GM12872 (cell line): ENCODE measurements around the gene FOXF1.

Experiments used
- CTCF ChIP-seq: IDR thresholded peaks from 3 replicates; pipeline ENCODE4 v1.5.1; 2011; ENCODE audit warnings: low read depth, mild to moderate bottlenecking, low read length, moderate library complexity; ENCODE audit not compliant: insufficient read depth

The FOXF1 gene

GRCh38 chr16:86507173-86508027 lies 2.9 kb upstream of the FOXF1 start:
- no peak for TF ChIP-seq CTCF

DNA sequence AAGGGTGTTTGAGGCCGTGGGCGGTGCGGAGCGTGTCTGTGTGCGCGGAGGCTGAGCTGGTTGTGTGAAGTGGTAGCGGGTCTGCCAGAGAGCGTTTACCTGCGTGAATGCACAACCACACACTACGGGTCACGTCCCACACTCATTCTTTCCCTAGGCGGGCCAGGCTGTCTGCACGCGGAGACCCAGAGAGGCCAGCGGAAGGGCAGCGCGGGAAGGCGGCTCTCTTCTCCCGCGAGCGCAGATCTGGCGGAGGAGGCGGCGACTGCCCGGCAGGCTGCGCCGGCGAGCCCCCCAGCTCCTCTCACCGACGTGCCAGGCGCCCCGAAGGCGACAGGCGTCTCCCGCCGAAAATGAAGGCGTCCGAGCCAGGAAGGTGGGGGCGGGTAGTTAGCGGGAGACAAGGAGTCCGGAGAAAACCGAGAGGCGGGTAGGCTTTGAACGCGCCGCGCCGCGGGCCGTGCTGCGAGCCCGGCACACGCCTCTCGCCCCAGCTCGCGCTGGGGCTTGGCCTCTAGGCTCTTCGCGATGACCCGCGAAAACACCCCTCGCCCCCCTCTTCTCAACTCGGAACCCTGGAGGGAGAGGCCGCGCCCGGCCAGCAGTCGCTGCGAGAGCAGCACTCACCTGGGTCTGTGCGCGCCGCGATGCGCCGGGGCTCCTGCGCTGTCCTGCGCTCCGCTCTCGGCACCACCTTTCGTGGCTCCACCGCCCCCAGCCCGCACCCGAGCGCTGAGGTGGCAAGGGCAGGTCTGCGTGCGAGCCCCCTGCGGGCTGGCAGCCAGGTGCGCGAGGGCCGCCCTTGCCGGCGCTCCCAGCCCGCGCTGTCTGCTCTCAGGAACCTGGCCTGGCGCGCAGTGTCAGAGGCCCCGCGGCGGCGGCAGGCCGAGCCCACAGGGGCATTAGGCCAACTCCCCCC lies 2.0 kb upstream of the FOXF1 start:
- no peak for TF ChIP-seq CTCF

DNA sequence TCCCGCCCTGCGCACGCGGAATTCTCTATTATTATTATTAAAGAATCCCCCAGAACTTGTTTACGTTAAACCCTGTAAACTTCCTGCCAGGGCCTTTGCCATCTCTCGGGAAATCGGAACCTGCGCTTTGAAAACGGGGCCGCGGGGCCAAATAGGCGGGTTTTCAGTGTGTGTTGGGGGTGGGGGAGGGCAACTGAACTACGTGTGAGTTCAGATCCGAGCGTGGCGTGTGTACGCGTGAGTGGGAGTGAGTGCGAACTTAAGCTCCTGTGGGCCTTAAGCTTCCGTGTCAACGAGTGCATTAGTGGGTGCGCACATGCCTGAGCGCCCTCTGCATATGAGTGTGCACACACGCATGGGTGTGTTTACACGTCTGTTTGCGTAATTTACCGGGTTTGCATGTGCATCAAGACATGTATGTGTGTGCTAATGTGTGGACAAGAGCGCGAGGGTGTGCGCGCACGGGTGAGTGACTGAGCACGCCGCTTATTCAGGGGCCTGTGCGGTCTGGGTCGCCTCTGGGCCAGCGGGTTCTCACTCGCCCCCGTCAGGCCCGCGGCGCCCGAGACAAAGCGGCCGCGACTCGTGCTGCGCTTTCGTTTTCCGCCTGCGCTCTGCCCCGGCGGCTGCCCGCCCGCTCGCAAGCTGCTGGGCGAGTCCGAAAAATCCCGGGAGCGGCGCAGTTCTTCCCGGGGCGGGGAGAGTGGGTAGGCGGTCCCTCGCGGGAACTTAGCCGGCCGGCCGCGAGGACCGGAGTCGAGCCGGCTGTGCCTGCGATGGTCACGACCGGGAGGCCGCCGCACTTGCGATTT lies 1.2 kb upstream of the FOXF1 start:
- TF ChIP-seq CTCF: no peak

DNA sequence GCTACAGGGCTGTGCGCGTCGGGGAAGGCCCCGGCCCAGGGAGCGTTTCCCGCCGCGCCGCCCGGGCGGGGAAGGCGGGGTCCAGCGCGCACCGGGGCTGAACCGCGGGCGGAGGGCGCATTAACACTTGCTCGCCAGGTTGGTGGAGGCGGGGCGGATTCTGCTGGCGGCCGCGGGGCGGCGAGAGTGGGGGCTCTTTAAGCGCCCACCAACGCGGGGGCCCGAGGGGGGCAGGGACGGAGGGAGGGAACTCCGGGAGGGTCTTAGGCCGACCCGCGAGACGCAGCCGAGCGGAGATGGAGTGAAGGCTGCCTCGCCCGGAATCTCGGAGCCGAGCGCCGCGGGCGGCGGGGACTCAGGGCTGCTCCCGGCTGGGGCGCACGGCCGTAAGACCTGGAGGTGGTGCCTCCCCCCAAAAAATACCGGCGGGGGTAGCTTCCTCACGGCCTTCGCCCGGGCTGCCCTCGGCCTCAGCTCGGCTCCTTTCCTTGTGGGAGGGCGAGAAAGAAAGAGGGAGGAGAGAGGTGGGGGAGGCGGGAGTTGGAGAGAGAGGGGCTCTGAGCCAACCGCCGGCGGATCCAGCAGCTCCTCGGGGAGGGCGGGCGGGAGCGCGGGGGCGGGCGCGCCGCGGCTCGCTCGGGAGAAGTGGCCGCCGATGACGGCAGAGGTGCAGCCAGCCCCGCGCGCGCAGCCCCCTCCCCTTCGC lies 415 bp upstream of the FOXF1 start:
- no peak for TF ChIP-seq CTCF

DNA sequence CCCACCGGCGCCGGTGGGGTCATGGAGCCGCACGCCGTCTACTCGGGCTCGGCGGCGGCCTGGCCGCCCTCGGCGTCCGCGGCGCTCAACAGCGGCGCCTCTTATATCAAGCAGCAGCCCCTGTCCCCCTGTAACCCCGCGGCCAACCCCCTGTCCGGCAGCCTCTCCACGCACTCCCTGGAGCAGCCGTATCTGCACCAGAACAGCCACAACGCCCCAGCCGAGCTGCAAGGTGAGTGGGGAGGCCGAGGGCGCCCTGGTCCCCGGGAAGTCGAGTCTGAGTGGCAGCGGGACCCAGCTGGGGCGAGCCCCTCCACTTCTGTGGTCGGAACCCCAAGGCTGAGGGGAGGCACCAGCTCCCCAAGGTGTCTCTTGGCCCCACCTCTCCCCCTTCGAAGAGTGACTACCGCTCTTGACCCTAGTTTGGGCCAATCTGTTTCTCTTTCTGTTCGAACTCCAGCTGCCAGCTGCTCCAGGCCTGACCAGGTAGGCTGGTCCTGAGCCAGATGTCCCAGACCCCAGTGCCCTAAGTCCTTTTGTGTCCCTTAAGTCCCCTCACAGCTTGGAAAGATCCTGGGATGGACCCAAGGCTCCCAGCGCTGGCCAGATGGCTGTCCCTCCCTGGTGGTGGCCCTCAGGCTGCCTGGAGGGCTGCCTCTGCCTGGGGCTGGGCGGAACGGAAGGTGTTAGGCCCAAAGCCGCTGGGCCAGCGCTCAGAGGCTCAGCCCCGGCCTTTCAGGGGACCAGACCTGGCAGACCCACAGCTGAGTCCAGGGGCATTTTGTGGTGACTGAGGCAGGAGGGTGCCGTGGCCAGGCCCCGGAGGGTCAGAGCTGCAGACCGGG lies 1.2 kb downstream of the FOXF1 start:
- TF ChIP-seq CTCF: no peak

GRCh38 chr16:86512301-86512859 lies 2.1 kb downstream of the FOXF1 start:
- TF ChIP-seq CTCF: no peak
